GM12892 (cell line): ENCODE data around the gene CTXN2.

Source experiments
- DNase-seq: peaks from one replicate; pipeline ENCODE4 v3.0.0; 2011; ENCODE audit not compliant: insufficient read length
- FAIRE-seq: peaks from 2 replicates; lab custom pipeline; 2011; peaks lifted over from hg19 to GRCh38; lab: Jason Lieb, UNC
- POLR2A ChIP-seq: IDR thresholded peaks from 2 replicates; pipeline ENCODE4 v1.6.1; 2011; ENCODE audit warnings: low read depth, low read length, control low read depth
- POLR2AphosphoS5 ChIP-seq: IDR thresholded peaks from 2 replicates; pipeline ENCODE4 v1.6.1; 2011; ENCODE audit warnings: low read depth, low read length, control low read depth
- TAF1 ChIP-seq: IDR thresholded peaks from 2 replicates; pipeline ENCODE4 v1.6.1; 2011; ENCODE audit warnings: low read depth, mild to moderate bottlenecking, control low read depth, low read length, borderline replicate concordance

Gene CTXN2

DNA sequence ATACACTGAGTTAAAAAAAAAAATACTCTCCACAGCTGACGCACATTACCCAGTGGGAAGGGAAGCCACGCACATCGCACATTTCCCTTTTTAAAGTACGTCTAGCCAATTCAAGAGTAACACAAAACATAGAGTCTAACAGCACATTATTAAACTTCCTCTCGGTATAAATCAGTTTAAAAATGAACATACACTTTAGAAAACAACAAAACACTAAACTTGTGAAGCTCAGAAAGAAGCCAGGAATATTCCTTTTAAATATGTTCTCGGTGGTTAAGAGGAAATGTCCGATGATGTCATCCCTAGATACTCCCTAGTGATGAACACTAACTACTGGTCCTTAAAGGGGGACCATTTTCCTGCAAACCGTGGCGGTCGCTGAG lies 14.1 kb upstream of the CTXN2 start:
- FAIRE-seq (peak; percentile 81), DNase-seq (no peak)

DNA sequence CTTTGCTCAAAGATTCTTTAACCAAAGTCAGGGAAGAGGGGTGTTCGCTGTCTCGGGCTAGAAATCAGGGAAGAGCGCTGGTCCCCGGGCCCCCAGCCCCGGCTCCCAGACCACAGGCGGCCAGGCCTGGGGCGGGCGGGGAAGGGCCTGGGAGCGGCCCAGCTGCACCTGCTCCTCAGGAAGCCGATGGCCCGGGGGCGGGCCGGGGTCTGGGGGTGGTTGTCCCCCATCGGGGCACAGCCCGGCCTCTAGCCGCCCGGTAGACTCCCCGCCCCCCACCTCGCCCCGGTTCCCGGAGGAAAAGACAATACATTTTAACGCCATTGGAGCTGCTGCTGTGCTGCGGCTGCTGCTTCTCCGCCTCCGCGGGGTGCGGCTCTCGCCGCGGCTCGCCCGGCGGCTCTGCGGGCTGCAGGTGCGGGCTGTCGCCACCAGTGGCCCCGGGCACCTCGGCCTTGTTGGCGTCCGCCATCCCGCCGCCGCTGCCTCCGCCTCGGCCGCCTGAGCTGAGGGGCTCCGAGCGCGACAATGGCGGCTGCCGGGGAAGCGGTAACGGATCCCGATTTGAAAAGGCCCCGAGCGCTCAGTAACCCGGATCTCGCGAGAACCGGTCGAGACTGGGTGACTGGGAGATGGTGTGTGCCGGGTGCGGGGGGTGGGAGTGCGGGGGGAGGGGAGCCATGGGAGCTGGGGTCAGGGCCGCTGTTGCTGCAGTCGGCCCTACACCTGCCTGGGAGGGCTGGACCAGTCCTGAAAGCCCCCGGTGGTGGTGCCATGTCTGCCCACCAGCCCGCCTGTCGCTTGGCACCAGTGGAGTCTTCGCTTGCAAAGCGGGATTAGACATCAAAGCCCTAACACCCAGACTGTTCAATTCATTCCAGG lies 13.5 kb upstream of the CTXN2 start, which contains the start of gene MYEF2:
Gene MYEF2, minus strand, starts transcription at position 530 of the 882 bp plus-strand sequence. Its CDS starts 58 bp downstream, at position 472.
- FAIRE-seq, result peak; percentile 36
- DNase-seq, result peak; percentile 61

More for the DNA sequence above, 14.1 kb upstream of the CTXN2 start:
- TF ChIP-seq POLR2A (no peak), TAF1 (no peak), POLR2AphosphoS5 (no peak)

GRCh38 chr15:48178648-48178931 lies 12.9 kb upstream of the CTXN2 start:
- no peak for FAIRE-seq

More for the DNA sequence above, 13.5 kb upstream of the CTXN2 start, which contains the start of gene MYEF2:
- TF ChIP-seq POLR2A (peak; percentile 57; the same call in 1 of the 2 replicates), POLR2AphosphoS5 (no peak), TAF1 (0 out of 2 replicates have a peak, but pooled peaks have one; percentile 47)

DNA sequence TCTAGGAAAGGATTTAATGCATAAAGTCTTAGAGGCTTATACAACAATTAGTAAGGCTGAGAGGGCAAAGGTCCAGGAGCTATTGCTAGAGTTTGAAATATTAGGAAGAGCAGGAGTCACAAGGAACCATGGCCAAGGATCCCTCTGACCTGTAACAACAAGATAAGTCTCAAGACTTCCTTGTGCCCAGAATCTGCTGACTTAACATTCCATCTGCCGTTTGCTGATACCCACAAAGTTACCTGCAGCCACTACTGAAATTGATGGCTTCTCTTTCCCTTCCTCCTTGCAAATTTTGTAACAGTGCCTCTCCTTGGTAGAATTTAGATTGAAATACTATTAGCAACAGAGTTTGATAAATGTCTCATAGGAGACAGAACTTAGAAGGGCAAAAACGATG lies 8.7 kb upstream of the CTXN2 start:
- FAIRE-seq, result no peak
- DNase-seq, result no peak

More at GRCh38 chr15:48178648-48178931, 12.9 kb upstream of the CTXN2 start:
- DNase-seq, result no peak
- TF ChIP-seq POLR2AphosphoS5 (no peak), TAF1 (no peak), POLR2A (no peak)

GRCh38 chr15:48185529-48185928 lies 5.9 kb upstream of the CTXN2 start:
- FAIRE-seq (no peak), DNase-seq (no peak)
- TF ChIP-seq POLR2A, result no peak
- no peak for TF ChIP-seq TAF1
- no peak for TF ChIP-seq POLR2AphosphoS5

More for the DNA sequence above, 8.7 kb upstream of the CTXN2 start:
- TF ChIP-seq POLR2A (no peak), POLR2AphosphoS5 (no peak), TAF1 (no peak)

GRCh38 chr15:48186271-48186670 lies 5.2 kb upstream of the CTXN2 start:
- TF ChIP-seq POLR2AphosphoS5 (no peak), POLR2A (no peak), TAF1 (no peak)
- FAIRE-seq, result no peak

DNA sequence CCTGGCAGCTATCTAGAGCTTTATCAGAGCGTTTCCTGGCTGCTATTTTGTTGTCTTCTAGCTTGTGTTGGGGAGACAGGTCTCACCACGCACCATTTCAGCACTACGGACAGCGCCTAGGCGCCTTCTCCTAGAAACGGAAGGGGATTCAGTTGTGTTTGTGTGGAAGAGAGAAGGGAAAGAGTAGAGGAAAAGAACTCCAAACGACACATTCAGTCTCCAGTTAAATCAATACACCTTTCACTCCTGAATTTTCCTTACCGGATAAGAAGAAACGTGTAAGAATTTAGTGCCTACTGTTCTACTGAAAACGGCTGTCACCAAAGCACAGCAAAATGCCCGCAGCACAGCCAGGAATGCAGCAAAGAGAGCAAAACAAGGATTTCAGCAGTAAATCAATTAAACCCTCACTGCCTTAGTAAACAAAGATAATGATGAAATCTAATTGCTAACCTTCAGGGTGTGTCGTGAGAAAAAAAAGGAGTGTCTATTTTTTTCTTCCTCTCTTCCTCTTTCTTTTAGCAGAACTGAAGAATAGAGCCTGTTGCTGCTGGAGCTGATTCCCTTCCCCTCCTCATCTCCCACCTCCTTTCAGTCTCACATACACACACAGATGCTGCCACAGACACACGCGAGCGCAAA lies 412 bp upstream of the CTXN2 start:
- no peak for TF ChIP-seq POLR2A
- TF ChIP-seq TAF1, result no peak
- no peak for TF ChIP-seq POLR2AphosphoS5
- no peak for DNase-seq

More at GRCh38 chr15:48186271-48186670, 5.2 kb upstream of the CTXN2 start:
- no peak for DNase-seq

DNA sequence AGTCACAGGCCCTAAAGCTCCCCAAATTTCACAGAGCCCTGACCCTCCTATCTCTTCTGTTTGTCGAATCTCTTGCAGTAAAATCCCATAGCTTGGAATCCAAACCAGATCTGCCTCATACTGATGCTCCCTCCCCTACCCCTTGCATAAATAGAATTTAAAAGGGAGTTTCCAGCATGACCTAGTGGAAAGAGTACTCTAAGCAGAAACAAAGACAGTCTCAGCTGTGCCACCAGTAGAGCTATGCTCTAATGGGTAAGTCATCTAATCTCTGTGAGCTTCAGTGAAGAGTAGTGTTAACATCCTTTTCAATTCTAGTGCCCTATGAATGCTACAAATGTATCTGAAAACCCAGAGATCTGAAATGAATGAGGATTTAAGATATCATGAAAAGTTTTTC lies 10.6 kb downstream of the CTXN2 start:
- FAIRE-seq (no peak), DNase-seq (no peak)
- TF ChIP-seq POLR2AphosphoS5 (no peak), TAF1 (no peak), POLR2A (no peak)

More for the DNA sequence above, 412 bp upstream of the CTXN2 start:
- no peak for FAIRE-seq

DNA sequence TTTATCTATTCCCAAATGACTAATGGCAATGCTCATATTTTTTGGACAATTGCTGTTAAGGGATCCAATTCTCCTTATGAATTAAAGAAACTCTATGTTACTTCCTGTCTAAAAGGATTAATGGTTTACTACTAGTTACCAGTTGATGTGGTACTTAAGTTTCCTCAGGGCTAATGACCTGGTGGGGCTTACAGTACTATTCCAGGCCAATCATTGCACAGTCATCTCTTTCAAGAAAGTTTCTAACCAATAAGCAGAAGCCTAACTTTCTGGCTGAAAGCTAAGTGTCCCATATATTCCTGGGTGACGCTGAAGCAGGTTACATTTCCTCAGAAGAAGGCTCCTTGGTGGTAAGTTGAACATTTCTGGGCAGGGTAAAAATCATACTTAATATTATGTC lies 14.5 kb downstream of the CTXN2 start, which contains the start of gene SLC12A1:
Gene SLC12A1, plus strand, starts transcription at position 322 of the 400 bp plus-strand sequence. CDS start 1,418 bp downstream, outside the sequence.
- no peak for FAIRE-seq
- no peak for DNase-seq
- TF ChIP-seq POLR2A, result no peak
- TF ChIP-seq TAF1, result no peak
- no peak for TF ChIP-seq POLR2AphosphoS5

DNA sequence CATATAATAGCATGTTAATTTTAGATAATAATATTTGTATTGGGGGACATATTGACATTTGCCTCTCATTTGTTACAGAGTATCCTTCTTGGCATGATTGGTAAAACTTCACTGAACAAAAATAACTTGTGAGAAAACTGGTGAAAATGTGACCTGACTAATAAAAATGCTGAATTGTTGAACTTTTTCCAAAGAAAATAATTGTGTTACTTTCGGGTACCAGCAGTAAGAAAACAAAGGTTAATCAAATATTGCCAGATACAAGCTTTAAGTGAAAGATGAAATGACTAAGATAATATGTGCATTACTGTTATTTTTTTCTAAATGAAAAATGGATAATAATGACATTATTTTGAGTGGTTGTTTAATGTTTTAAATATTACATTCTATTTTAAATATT lies 29.8 kb downstream of the CTXN2 start:
- DNase-seq, result no peak
- no peak for TF ChIP-seq TAF1
- no peak for TF ChIP-seq POLR2A
- TF ChIP-seq POLR2AphosphoS5, result no peak
- no peak for FAIRE-seq

DNA sequence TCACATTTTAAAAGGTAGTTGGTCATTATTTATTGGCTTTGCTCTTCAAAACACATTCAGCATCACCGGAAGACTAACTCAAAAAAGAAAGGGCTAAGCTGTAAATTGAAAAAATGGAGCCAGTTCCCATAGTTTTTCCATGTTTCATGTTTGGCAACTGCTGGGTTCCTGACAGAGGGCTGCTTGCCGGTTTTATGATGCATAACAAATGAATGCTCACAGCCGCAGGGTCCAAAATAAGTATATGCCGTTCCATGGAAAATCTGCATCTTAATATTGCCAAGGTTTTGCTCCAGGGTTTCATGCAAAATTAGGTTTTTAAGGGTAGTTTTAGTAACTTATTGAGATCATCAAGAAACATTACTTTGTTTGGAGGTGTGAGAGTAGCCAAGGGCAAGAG lies 30.4 kb downstream of the CTXN2 start:
- FAIRE-seq (no peak), DNase-seq (no peak)

More for the DNA sequence above, 30.4 kb downstream of the CTXN2 start:
- no peak for TF ChIP-seq TAF1
